HG02642 (cell line): Measurements from ENCODE around the gene THUMPD2.

Experiments used
- ATAC-seq: cut with Tn5 transposase; IDR thresholded peaks from one replicate; pipeline ENCODE4 v1.9.1; 2021; ENCODE audit warnings: mild to moderate bottlenecking; ENCODE audit not compliant: unreplicated experiment, poor library complexity

Gene THUMPD2

DNA sequence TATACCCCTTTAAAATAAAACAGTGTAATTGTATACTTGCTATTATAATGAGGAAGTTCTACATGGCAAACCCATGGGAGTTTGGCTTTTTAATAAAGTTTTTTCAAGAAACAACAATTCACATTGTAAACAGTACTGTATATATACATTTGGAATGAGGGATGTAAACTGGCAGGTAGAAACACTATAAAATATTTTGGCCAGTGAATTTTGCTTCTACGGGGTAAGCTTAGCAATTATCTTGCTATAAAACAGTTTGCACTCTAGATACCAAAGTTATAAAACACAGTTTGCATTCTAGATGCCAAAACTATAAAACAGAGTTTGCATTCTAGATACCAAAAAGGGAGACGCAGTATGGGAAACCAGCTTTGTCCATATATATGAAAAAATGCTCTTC, 16.6 kb downstream of the THUMPD2 start:
- ATAC-seq = no peak

DNA sequence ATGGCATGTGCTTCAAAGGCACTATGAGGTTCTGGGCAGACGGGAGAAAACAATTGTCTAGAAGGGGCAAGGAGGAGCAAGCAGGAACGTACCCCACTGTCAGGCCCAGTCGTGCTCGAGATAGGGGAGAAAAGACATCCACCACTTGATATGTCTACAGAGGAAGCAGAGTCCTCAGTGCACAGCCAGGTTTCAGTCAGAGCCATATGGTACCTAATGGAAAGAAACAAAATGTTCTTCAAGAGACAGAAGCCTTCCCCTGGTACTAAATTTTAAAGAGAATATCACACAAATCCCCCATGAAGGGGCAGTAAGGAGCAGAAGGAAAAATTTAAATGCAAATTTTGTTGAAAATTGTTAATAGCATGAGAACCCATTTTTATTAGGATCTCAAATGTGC, 21.9 kb downstream of the THUMPD2 start:
- ATAC-seq = no peak

DNA sequence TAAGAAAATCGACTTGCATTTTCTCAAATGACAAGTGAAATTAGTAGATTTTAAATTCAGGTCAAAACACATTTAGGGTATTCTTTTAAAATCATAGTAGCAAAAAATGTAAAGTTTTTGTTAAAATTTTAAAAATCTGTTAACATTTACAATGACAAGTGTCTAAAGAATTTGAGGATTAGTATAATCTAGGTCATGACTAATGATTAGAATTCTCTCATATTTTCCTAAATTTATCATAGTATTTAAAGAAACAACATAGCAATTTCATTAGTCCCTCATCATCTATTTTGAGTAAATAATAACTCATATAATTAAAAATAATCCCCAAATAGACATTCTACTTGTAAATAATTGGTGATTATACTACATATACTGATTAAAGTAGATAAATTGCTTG, 23.6 kb downstream of the THUMPD2 start:
- no peak for ATAC-seq

DNA sequence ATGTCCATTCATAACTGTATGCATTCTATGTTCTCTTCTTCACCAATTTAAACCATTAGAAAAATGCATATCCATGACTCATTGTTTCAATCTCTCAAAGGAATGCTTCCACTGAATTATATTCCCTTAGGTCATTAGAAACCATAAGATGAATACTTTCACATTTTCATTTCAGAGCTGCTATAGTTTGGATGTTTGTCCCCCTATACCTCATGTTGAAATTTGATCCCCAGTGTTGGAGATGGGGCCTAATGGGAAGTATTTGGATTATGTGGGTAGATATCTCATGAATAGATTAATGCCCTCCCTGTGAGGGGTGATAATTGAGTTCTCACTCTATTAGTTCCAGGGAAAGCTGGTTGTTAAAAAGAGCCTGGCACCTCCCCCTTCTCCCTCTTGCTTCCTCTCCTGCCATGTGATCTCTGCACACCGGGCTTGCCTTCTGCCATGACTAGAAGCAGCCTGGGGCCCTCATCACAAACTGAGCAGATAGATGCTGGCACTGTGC, 35.7 kb downstream of the THUMPD2 start:
- ATAC-seq = no peak

DNA sequence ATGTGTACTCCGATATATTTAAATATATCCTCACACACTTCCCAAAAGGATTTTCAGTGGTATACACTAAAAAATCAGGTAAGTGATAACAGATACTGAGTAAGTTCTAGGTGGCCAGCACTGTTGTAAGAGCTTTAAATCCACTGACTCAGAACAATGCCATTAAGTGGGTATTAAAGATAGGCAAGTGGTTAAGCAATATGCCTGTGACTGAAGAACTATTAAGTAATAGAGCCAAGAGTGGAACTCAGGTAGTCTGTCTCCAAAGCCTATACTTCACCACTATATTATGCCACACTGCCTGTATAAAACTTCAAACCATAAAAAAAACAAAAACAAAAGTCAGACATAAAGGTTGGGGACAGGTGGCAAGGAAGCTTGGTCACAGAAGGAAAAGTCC, 37.2 kb downstream of the THUMPD2 start:
- ATAC-seq = no peak

DNA sequence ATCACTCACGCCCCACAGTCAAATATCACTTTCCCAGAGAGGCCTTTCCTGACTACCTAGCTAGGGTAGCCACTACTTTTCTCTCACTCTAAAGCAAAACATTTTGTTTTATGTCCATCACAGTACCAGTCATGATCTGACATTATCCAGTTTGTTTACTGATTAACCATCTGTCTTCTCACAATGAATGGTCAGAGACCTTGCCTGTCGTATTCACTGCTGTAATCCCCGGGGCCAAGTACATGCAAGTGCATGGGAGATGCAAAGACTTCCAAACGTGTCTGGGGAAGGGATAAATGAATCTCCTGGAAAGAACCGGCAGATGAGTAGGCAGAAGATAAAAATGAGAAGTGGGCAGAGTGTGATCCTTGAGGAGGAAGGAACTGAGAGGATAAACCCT, 39.7 kb downstream of the THUMPD2 start:
- no peak for ATAC-seq

DNA sequence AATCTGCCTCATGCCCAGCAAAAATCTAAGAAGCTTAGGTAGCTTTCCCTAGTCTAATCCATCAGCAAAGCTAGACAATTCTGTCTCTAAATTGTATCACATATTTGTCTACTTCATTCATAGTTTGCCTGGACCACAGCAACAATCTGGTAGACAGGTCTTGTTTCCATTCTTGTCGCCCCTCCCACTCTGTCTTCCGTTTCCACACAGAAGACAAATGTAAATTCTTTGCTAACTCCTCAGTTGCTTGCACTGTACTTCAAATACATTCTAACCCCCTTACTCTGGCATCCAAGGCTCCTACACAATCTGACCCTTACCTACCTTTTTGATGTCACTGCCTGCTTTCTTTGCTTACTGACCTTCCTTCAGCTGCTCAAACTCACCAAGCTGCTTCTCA, 40.1 kb downstream of the THUMPD2 start:
- no peak for ATAC-seq

DNA sequence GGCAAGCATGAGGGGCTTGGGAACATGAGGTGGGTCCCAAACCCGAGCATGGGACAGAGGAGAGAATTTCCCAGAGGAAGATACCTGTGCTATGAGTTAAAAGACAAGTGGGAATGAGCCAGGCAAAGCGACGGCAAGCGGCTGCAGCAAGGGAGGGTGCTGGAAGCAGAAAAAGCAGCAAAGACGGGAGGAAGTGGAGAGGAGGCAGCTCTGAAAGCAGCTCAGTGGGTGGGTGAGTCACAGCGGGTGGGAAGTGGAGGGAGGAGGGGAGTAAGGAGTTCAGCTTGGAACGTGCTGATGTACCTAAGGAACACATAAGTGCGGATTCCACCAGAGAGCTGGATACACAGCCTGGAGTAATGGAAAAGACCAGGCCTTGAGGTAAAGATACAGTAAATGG, 41.4 kb downstream of the THUMPD2 start:
- ATAC-seq = no peak

DNA sequence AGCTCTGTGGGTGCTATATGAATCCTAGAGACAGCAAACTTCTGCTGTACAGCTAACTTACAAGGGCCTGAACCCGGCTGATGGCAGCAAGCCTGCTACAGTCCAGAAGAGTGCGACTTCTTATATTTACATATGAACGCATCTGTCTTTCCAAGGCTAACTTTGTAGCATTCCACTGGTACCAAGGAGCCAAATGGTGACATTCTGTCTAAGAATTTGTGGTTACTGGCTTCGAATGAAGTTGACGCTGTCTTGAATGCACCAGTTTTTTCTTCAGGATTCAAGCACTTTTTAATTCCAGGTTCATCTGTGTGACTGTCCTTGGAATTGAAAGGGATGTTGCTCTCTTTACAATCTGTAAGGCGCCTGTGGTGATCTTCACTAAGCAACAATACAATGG, 42.4 kb downstream of the THUMPD2 start:
- no peak for ATAC-seq

DNA sequence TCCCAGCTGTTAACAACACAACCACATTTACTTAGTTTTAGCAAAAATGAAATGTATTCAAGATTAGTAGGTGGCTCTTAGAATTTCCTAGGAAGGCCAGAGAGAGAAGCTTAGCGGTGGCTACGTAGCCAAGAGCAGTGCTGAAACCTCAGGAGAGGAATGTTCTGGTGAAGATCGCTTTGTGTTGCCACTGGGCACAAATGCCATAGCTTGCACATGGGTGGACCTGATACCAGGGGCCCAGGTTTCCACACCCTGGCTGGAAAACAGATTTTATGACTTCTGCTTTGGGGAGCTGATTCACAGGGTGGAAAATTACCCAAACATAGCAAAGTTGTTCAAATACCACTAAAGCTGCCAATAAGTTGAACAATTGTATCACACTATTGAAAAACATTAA, 43.4 kb downstream of the THUMPD2 start:
- ATAC-seq = no peak

DNA sequence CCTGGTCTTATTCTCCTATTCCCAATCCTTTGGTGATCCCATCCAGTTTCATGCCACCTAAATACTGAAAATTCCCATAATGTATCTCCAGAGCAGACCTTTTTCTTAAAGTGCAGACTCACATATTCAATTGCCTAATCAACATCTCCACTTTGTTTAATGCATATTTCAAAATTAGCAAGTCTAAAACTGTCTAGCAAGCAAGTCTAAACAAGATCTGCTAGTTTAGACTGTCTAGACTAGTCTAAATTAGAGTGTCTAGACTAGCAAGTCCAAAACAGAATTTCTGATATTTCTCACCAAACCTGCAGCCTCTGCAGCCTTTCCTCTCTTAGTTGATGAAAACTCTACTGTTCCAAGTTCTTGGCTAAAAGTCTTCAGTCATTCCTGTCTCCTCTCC, 44.6 kb downstream of the THUMPD2 start:
- no peak for ATAC-seq

DNA sequence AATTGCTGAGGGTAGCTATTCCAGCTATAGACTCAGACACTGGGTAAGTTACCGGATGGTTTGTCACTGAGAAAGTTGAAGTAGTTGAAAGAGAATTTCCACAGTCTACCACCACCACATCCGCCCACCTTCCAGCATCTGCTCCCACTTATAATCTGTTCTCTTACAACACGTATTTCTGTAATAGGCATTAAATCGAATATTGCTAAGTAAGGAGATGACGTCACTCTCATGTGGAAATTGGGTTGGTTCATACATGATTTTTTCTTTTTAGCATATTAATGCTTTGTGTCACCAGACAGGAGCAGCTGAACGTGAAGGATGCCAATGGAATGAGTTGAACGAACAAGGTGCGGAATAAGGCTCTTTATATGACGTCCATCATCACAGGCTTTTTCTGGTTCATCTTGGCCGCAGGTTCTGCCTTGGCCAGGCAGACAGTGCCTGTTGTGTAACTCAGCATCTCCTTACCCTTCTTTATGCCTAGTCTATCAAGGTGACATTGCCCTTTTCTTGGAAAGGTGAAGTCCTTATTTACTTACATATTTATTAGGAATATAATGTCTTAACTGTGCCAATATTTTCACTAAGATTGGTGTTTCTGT, 45.9 kb downstream of the THUMPD2 start:
- no peak for ATAC-seq

DNA sequence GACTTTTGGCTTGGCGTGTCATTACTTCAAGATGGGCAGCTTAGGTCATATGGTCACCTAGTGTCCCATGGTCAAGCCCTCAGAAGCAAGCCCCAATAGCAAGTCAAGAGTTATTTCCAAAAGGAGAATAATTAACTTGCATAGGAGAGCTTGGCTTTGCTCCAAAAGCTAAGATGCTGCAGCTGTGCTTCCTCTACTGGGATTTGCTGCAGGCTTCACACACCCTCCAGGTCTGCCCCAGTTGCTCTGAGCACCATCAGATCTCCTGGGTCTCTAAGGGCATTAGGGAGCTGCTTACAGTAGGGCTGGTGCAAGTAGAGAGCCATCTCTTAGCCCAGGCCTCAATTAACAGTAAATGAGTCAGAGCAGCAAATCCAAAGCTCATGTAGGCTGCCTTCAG, 46.6 kb downstream of the THUMPD2 start:
- no peak for ATAC-seq

DNA sequence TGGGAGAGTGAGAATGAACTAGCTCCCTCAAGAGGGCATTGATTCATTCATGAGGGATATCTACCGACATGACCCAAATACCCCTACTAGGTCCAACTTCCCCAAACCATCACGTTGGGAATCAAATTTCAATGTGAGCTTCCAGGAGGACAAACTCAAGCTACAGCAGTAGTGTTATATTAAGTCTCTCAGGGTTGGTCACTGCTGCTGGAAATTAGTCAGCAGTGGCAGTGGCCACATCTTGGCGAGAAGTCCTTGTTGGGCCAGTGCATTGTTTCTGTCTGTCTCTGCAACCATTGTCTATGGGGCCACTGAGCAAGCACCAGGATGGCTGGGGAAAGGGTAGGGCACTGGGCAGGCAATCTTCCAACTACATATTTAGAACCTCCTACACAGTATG, 47.5 kb downstream of the THUMPD2 start:
- ATAC-seq = no peak

DNA sequence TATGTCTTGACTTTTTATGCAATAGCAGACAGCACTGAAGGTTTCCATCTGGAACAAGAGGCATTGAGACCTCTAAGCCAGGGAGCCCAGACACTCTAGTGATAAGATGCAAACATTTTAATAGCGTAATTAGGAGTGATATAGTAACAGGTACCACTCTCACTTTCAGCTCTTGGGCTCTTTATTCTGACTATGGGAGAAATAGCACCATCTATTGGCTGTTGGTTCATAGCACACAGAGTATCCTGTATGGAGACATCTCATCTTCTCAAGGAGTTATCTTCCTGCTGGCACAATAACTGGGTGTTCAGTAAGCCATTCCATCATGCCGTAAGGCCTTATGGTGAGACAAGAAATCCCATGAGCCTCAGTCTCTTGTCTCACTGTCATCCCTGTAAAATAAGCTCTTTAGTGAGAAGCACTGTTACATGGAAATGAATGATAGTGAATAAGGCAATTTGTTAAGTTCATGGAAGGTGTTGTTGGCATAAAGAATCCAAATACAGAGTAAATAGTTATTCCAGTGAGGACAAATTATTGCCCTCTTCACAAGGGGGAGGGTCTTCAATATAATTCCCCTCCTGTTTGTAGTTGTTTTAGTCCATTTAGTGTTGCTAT, 48.3 kb downstream of the THUMPD2 start:
- ATAC-seq = peak; percentile 35

DNA sequence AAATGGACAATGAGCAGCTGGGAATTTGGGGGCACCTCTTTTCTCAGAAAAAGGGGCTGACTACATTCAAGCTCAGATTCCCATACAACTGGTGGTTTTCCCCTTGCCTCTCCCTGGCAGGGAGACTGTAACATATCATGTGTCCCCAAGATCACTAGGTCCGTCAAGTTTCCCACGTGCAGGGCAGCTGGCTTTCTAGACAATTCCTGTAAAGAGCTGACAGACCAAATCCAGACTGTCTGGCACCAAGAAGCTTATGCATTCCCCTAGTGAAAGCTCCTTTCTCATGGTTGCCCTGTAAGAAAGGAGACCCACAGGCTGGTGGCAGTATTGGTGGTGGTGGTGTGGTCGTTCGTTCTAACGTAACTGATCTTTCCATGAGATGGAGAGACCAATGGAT, 48.8 kb downstream of the THUMPD2 start:
- no peak for ATAC-seq

DNA sequence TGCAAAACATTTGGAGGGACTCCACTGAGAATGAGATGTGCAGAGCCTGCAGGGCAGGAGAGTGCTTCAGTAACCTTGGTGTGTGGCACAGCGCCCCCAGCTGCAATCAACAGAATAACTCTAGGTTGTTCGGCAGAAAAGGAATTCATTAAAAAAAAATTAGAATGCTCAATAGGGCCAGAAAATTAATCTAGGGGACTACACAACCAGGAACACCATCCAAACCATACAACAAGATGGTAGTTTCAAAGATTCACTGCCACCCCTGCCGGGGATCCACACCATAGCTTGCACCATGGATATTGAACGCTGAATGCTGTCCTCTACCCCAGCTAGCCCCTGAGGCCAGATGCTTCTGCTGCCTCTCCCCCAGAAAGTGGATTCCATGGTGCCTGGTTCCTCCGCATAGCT, 50.1 kb downstream of the THUMPD2 start:
- ATAC-seq = peak; percentile 45

DNA sequence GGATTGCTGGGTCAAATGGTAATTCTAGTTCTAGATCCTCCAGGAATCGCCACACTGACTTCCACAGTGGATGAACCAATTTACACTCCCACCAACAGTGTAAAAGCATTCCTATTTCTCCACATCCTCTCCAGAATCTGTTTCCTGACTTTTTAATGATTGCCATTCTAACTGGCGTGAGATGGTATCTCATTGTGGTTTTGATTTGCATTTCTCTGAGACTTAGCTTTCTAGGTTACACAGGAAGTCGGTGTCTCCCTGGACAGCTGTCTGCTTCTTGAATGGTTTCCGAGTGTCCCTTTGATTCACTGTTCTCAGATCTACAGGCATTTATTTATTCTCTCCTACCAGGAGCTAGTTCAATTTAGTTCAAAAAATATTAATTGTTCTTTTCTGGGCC, 51.0 kb downstream of the THUMPD2 start:
- peak; percentile 67 for ATAC-seq

DNA sequence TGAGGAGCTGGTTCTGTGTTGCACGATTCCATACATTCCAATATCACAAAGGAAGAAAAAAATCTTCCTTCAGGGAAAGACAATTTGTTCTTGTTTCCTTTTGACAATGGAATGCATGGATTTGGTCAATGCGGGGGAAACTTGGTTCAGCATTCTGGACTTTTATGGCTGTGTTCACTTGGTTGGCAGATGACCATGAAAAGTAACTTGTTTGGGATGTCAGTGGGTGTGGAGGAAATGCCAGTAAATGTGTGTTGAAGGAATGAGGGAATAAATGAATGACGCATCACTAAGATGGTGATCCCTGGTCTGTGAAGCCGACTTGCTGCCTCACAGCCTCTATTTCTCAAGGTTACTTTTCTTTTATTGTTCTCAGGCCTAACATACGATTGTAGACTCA, 53.7 kb downstream of the THUMPD2 start:
- ATAC-seq = no peak

DNA sequence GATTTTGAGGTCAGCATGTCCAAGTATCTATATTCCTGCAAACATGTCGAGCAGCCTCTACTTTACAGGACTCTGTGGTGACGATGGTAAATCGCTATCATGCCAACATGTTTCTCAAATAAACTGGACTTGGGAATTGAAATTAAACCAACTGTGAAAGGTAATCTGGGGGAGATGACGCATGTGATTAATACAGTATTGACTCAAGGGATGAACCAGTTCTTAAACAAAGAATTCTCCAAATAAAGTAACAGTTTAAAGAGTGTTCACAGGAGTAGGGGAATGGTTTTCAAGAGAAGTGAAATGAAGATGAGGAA, 54.3 kb downstream of the THUMPD2 start:
- ATAC-seq = no peak

DNA sequence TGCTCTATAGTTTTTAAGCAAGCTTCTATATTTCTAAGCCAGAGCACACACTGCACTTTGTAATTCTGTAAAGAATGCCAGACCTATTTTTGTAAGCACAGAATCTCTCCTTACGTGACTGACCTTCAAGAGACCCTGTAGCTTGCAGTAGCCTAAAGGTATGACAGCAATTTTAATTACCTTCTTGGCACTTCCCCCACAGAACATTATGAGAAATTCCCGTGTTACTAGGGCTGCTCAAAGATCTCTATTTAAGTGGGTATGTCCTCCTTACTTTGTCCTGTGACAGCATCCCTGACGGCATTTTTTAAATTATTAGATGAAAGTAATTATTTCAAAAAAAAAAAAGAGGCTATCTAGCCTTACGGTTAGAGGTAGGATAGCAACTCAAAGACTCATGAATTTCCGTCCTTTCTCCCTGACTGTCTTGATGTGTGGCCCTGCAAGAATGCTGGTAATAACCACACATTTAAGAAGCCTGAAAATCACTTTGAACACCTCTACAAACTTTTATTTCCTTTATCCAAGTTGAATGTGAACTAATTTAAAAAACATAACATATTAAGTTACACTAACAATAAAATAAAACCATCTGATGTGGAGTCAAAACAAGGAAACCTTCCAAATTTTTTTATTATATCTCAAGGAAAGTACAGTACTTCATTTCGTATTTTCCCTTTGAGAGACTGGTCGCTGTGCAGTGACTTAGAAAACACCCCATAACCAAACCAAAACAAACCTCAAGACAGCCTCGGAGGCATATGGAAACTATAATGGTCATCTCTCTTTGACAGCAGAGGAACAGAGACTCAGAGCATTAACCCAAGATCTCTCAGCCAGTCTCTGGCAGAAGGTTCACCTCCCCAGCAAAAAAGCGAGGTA, 54.9 kb downstream of the THUMPD2 start:
- no peak for ATAC-seq

DNA sequence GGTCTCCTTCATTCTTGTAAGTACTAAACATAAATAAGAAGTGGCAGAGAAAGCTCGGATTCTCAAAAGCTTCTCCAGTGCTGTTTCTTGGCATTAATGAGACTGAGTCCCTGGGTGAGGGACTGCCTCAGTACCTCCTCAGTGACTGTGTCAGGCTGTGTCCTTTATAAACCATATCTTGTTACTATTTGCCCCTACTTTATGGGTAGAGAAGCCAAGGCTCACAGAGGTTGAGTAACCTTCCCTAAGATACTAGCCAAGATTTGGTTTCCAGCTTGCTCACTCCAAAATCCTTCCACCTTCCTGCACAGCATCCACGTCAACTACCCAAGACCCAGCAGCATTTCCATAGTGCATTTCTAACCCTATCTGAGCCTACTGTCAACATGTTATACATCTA, 55.6 kb downstream of the THUMPD2 start:
- no peak for ATAC-seq
